HCT116 (cell line): ENCODE results near the gene RAD51AP2. TPM values are rescaled to one million over a fixed set of nuclear protein-coding genes. Genes with fewer than 3 reads are reported as not detected.

ENCODE experiments used
- ATAC-seq: fragments of 200-7000 bp; cut with Tn5 transposase; 2 replicates; pipeline ENCODE4 v1.9.1; 2020; ENCODE audit warnings: mild to moderate bottlenecking, moderate library complexity
- BruUV-seq: library from RNA; stranded (reverse); fragments of 400-500 nt; replicated peaks from 2 replicates; lab custom pipeline; 2021; lab: Mats Ljungman, UMichigan
- CTCF ChIA-PET: fragments of 300-600 bp; sonication (Branson Sonifier 250); formaldehyde crosslinking; loops from one replicate; lab custom pipeline; 2021; ENCODE audit warnings: antibody characterized with exemption; lab: Charles Lee
- POLR2A ChIA-PET: fragments of 300-600, 350-600 bp; sonication (Branson Sonifier 250); formaldehyde crosslinking; loops from one replicate; lab custom pipeline; 2021; ENCODE audit warnings: antibody characterized with exemption; lab: Charles Lee
- RAD21 ChIA-PET, 2 experiments: fragments of 300-600 bp; sonication (Branson Sonifier 250); formaldehyde crosslinking; loops; one replicate each; lab custom pipeline; 2023; ENCODE audit warnings: low total read pairs in 2 of 2; ENCODE audit not compliant: uncharacterized antibody in 2 of 2, unreplicated experiment in 2 of 2, low non-redundant PET in 1 of 2; lab: Charles Lee
- DNase-seq: peaks from one replicate; pipeline ENCODE4 v3.0.0-alpha.2; 2010; ENCODE audit warnings: low read depth, low spot score
- H2AFZ ChIP-seq: fragments of 200-600 bp; shearing (Covaris generic), sonication (generic); 2 replicates; pipeline ENCODE4 v1.6.1; 2017; ENCODE audit warnings: low read depth, mixed run types, mixed read lengths, antibody characterized with exemption, low read length; ENCODE audit not compliant: poor library complexity, severe bottlenecking
- H3K27ac ChIP-seq: 2 replicates; pipeline ENCODE4 v1.5.1; 2012; ENCODE audit warnings: low read depth, low read length
- H3K27me3 ChIP-seq: fragments of 200-600 bp; sonication (generic); 2 replicates; pipeline ENCODE4 v1.6.1; 2016; ENCODE audit warnings: mixed run types, low read length, mixed read lengths; ENCODE audit not compliant: insufficient read depth
- H3K36me3 ChIP-seq, 2 experiments: fragments of 200-500 bp in 1 of 2; fragments of 200-600 bp in 1 of 2; sonication (Bioruptor generic) in 1 of 2; sonication (generic) in 1 of 2; 2 replicates each; pipeline versions ENCODE4 v1.5.1 to v1.6.1; 2014 to 2016; ENCODE audit warnings: low read length in 2 of 2, inconsistent platforms in 1 of 2, mixed read lengths in 1 of 2, mixed run types in 1 of 2; ENCODE audit not compliant: insufficient read depth in 2 of 2, control insufficient read depth in 1 of 2
- H3K4me1 ChIP-seq, 2 experiments: fragments of 200-600 bp in 1 of 2; sonication (generic) in 1 of 2; 2 replicates each; pipeline versions ENCODE4 v1.5.1 to v1.6.1; 2012 to 2017; ENCODE audit warnings: low read length in 2 of 2, inconsistent platforms in 1 of 2, mild to moderate bottlenecking in 1 of 2, mixed read lengths in 1 of 2, mixed run types in 1 of 2, moderate library complexity in 1 of 2; ENCODE audit not compliant: insufficient read depth in 2 of 2, control insufficient read depth in 1 of 2
- H3K4me2 ChIP-seq: fragments of 200-600 bp; sonication (generic); 2 replicates; pipeline ENCODE4 v1.6.1; 2017; ENCODE audit warnings: mixed run types, low read length, mixed read lengths
- H3K4me3 ChIP-seq, 2 experiments: fragments of 200-600 bp in 1 of 2; sonication (generic) in 1 of 2; replicated peaks in 1 of 2; 2 replicates each; pipeline ENCODE4 v1.5.1; 2011 to 2016; ENCODE audit warnings: low read length in 2 of 2, control low read depth in 1 of 2, low read depth in 1 of 2, mild to moderate bottlenecking in 1 of 2, mixed read lengths in 1 of 2, mixed run types in 1 of 2
- H3K79me2 ChIP-seq: fragments of 200-600 bp; sonication (generic); 2 replicates; pipeline ENCODE4 v1.6.1; 2017; ENCODE audit warnings: mild to moderate bottlenecking, mixed run types, low read length, moderate library complexity, mixed read lengths; ENCODE audit not compliant: insufficient read depth
- H3K9ac ChIP-seq: fragments of 200-600 bp; sonication (generic); 2 replicates; pipeline ENCODE4 v1.6.1; 2016; ENCODE audit warnings: low read length, mixed read lengths
- H3K9me2 ChIP-seq: fragments of 200-600 bp; sonication (generic), shearing (Covaris generic); 2 replicates; pipeline ENCODE4 v1.6.1; 2017; ENCODE audit warnings: mixed run types, mild to moderate bottlenecking, moderate library complexity; ENCODE audit not compliant: insufficient read depth
- H3K9me3 ChIP-seq, 2 experiments: fragments of 200-500 bp in 1 of 2; fragments of 200-600 bp in 1 of 2; sonication (Bioruptor generic) in 1 of 2; sonication (generic) in 1 of 2; 2 replicates each; pipeline ENCODE4 v1.6.1; 2014 to 2017; ENCODE audit warnings: low read length in 2 of 2, mixed read lengths in 2 of 2, inconsistent platforms in 1 of 2, low read depth in 1 of 2, mild to moderate bottlenecking in 1 of 2, mixed run types in 1 of 2, moderate library complexity in 1 of 2; ENCODE audit not compliant: control insufficient read depth in 1 of 2, insufficient read depth in 1 of 2
- H4K20me1 ChIP-seq: fragments of 200-600 bp; sonication (generic), shearing (Covaris generic); 2 replicates; pipeline ENCODE4 v1.6.1; 2017; ENCODE audit warnings: mixed run types, mild to moderate bottlenecking, moderate library complexity; ENCODE audit not compliant: insufficient read depth
- ATF3 ChIP-seq: IDR thresholded peaks from 2 replicates; pipeline ENCODE4 v1.6.1; 2012
- CBX3 ChIP-seq: IDR thresholded peaks from 2 replicates; pipeline ENCODE4 v1.6.1; 2012; ENCODE audit warnings: low read depth
- CEBPB ChIP-seq: IDR thresholded peaks from 2 replicates; pipeline ENCODE4 v1.6.1; 2012; ENCODE audit warnings: low read depth
- CTCF ChIP-seq, 3 experiments: fragments of 200-600 bp in 1 of 3; sonication (generic) in 1 of 3; IDR thresholded peaks in 2 of 3; conservative IDR thresholded peaks in 1 of 3; 2 replicates each; pipeline ENCODE4 v1.5.1; 2012 to 2017; ENCODE audit warnings: low read depth in 2 of 3, low read length in 2 of 3, antibody characterized with exemption in 1 of 3, borderline replicate concordance in 1 of 3, control low read depth in 1 of 3, mild to moderate bottlenecking in 1 of 3, mixed read lengths in 1 of 3, mixed run types in 1 of 3, moderate library complexity in 1 of 3; ENCODE audit not compliant: insufficient read depth in 1 of 3
- EGR1 ChIP-seq: IDR thresholded peaks from 2 replicates; pipeline ENCODE4 v1.6.1; 2012; ENCODE audit warnings: low read depth
- ELF1 ChIP-seq: IDR thresholded peaks from 2 replicates; pipeline ENCODE4 v1.6.1; 2012; ENCODE audit warnings: low read depth, borderline replicate concordance
- EZH2 ChIP-seq: fragments of 200-600 bp; sonication (generic); IDR thresholded peaks from 2 replicates; pipeline ENCODE4 v1.6.1; 2017; ENCODE audit warnings: antibody characterized with exemption, mixed run types
- FOSL1 ChIP-seq: IDR thresholded peaks from 2 replicates; pipeline ENCODE4 v1.6.1; 2012; ENCODE audit warnings: low read depth
- POLR2A ChIP-seq: IDR thresholded peaks from 2 replicates; pipeline ENCODE4 v1.7.0; 2011; ENCODE audit warnings: borderline replicate concordance; ENCODE audit not compliant: insufficient read depth, insufficient read length; ENCODE audit errors: extremely low read depth
- POLR2AphosphoS5 ChIP-seq: IDR thresholded peaks from 2 replicates; pipeline ENCODE4 v1.6.1; 2011; ENCODE audit warnings: mild to moderate bottlenecking, low read depth, low read length, moderate library complexity
- RAD21 ChIP-seq: IDR thresholded peaks from 2 replicates; pipeline ENCODE4 v1.6.1; 2012; ENCODE audit warnings: low read depth, mild to moderate bottlenecking
- REST ChIP-seq: IDR thresholded peaks from 2 replicates; pipeline ENCODE4 v1.6.1; 2012; ENCODE audit warnings: low read depth
- SIN3A ChIP-seq: IDR thresholded peaks from 2 replicates; pipeline ENCODE4 v1.6.1; 2012; ENCODE audit warnings: low read depth
- SP1 ChIP-seq: IDR thresholded peaks from 2 replicates; pipeline ENCODE4 v1.6.1; 2012; ENCODE audit warnings: low read depth
- SRF ChIP-seq: IDR thresholded peaks from 2 replicates; pipeline ENCODE4 v1.6.1; 2012; ENCODE audit warnings: low read depth
- TCF7L2 ChIP-seq: IDR thresholded peaks from 2 replicates; pipeline ENCODE4 v1.7.0; 2011; ENCODE audit warnings: borderline replicate concordance, inconsistent platforms; ENCODE audit not compliant: insufficient read depth, insufficient read length; ENCODE audit errors: extremely low read depth
- YY1 ChIP-seq: IDR thresholded peaks from 2 replicates; pipeline ENCODE4 v1.6.1; 2011; ENCODE audit warnings: low read length, low read depth, moderate library complexity, mild to moderate bottlenecking; ENCODE audit not compliant: insufficient replicate concordance; ENCODE audit errors: extremely low read depth
- ZBTB33 ChIP-seq: IDR thresholded peaks from 2 replicates; pipeline ENCODE4 v1.6.1; 2011; ENCODE audit warnings: mild to moderate bottlenecking, low read length, moderate library complexity; ENCODE audit not compliant: insufficient replicate concordance; ENCODE audit errors: extremely low read depth
- ZNF274 ChIP-seq: fragments of 200-500 bp; sonication (Bioruptor generic); IDR thresholded peaks from 2 replicates; pipeline ENCODE4 v1.6.1; 2014; ENCODE audit warnings: mild to moderate bottlenecking, low read depth, low read length, inconsistent platforms
- intact Hi-C: fragments of 100-400 bp; cut with micrococcal nuclease; formaldehyde crosslinking; loops from 2 replicates; pipeline ENCODE4 v1.10.0; 2022
- total RNA-seq: library from RNA; stranded (reverse); gene quantifications from one replicate; pipeline ENCODE4 v1.2.1, GENCODE V29; 2021; ENCODE audit not compliant: unreplicated experiment

Gene RAD51AP2
- total RNA-seq, 1 experiment from 2014 or later = 0.10 TPM

- TF ChIP-seq RAD21 = no peak
- TF ChIP-seq REST = no peak
- TF ChIP-seq EGR1 = no peak
- no peak for TF ChIP-seq EZH2
- no peak for TF ChIP-seq SP1
- TF ChIP-seq ZBTB33 = no peak
- TF ChIP-seq SRF = no peak
- no peak for TF ChIP-seq ELF1
- TF ChIP-seq FOSL1 = no peak
- TF ChIP-seq POLR2AphosphoS5 = no peak
- TF ChIP-seq ATF3 = no peak
- no peak for TF ChIP-seq TCF7L2
- TF ChIP-seq YY1 = no peak
- no peak for TF ChIP-seq CTCF (IDR thresholded peaks at IDR 0.05 in 2 of 3, conservative IDR thresholded peaks at IDR 0.05 in 1 of 3; ENCODE audit: borderline replicate concordance in 1 of 3, insufficient read depth in 1 of 3, low read depth in 2 of 3, low read length in 2 of 3)
- no peak for TF ChIP-seq CBX3
- TF ChIP-seq POLR2A = no peak
- TF ChIP-seq ZNF274 = no peak
- no peak for TF ChIP-seq CEBPB
- no peak for TF ChIP-seq SIN3A
- ATAC-seq (no peak), DNase-seq (no peak)
- H3K9me2 ChIP-seq = no peaks in the 10 kb centered on the region
- ChIA-PET RAD21 (no interaction called here), POLR2A (no interaction called here), CTCF (no interaction called here)
- H3K27ac ChIP-seq = no peak overlapping the region
- H4K20me1 ChIP-seq = no peaks in the 10 kb centered on the region
- no peak overlapping the region for H3K9ac ChIP-seq
- H3K9me3 ChIP-seq = no peaks in the 10 kb centered on the region
- H3K79me2 ChIP-seq = no peaks in the 10 kb centered on the region
- no peak overlapping the region for H3K4me3 ChIP-seq
- no TSS peak for BruUV-seq
- H3K36me3 ChIP-seq = no peaks in the 10 kb centered on the region
- no peak overlapping the region for H2AFZ ChIP-seq
- H3K4me1 ChIP-seq = no peaks in the 10 kb centered on the region
- intact Hi-C loops = no loop called here
- H3K27me3 ChIP-seq = no peaks in the 10 kb centered on the region
- H3K4me2 ChIP-seq = no peak overlapping the region
Observed at GRCh38 chr2:17461087-17461475, 57.2 kb downstream of the RAD51AP2 start.
